HTERT RPE-1 (cell line): ENCODE data around the gene RRAS2.
"Not testable (repeated sequence)": the region's sequence is repeated elsewhere in the genome, so short reads cannot be mapped to it uniquely, and the experiment has no call there.

Experiments
- in situ Hi-C: fragments of 300-500 bp; cut with MboI; formaldehyde crosslinking; loops from 4 replicates; pipeline ENCODE4 v1.14.3; 2020; ENCODE audit warnings: low sequenced_read_pairs

Gene RRAS2

DNA sequence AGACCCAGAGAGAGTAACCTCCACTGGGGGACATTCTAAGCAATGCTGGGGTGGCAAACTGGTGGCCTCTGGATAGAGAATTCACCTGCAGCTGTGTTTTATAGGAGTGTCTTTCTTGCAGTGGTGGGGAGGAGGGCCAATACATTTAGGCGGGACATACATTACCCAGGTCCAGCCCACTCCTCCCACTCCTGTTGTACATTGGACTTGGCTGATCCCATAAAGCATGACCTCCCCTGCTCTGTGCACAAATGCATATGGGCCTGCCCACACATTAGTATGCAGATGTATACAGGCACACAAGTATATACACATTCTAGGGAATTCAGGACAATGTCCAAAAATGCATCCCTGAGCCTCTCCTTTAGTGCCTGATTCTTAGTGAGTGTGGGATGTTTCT lies 99.1 kb downstream of the RRAS2 start:
- in situ Hi-C loops = no loop called here

DNA sequence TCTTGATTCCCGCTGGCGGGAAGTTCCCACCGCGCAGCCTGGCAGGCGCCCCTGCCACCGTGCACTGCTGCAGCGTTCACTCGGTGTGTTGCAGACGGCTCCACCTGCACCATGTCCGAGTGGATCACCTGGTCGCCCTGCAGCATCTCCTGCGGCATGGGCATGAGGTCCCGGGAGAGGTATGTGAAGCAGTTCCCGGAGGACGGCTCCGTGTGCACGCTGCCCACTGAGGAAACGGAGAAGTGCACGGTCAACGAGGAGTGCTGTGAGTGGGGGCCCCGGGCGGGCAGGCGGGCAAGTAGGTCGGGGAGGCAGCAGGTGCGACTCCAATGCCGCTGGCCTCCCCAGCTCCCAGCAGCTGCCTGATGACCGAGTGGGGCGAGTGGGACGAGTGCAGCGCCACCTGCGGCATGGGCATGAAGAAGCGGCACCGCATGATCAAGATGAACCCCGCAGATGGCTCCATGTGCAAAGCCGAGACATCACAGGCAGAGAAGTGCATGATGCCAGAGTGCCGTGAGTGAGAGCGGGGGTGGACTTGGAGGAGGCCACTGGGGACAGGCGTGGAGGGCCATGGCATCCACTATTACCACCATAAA lies 99.7 kb downstream of the RRAS2 start:
- in situ Hi-C loops = no loop called here

DNA sequence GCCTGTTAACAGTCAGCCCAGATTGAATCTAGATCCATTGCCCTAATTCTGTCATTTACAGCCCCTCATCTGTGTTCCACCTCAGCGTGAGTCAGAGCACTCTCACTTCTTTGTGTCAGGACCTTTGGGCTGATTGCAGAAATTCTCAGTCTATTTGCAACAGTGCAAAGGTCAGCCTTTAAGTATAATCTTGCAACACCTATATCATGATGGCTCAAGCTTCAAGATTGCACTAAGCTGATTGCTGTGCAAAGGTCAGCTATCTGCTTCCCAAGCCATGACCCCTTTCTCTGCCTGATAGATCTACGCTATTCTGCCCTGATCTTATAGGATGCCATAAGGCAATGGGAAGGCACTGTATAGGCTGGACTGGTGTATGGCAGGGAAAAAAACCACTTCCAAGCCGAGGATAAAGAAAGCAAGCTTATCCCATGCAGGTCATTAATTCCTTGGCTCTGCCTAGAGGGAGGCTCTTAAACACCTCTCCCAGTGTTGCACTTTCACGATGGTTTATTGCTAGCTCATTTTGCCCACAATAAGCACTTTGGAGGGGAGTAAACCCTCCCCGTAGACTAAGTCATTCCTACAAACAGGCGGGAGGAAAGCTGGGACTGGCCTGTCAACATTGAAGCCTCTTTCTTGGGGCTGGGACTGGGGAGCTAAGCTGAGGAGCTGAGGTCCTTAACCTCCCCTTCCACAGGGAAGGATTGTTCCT lies 100.6 kb downstream of the RRAS2 start:
- in situ Hi-C loops = no loop called here

DNA sequence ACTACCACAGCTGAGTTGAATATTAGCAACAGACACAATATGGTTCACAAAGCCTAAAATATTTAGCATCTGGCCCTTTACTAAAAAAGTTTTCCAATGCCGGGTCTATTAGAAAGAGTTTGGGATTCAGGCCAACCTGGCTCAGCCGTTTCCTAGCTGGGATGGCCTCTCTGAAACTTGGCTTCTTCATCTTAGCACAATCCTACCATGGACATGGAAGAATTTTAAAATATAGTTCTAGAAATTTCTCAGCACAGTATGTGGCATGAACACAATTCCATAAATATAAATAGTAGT lies 103.8 kb downstream of the RRAS2 start:
- in situ Hi-C loops = no loop called here

DNA sequence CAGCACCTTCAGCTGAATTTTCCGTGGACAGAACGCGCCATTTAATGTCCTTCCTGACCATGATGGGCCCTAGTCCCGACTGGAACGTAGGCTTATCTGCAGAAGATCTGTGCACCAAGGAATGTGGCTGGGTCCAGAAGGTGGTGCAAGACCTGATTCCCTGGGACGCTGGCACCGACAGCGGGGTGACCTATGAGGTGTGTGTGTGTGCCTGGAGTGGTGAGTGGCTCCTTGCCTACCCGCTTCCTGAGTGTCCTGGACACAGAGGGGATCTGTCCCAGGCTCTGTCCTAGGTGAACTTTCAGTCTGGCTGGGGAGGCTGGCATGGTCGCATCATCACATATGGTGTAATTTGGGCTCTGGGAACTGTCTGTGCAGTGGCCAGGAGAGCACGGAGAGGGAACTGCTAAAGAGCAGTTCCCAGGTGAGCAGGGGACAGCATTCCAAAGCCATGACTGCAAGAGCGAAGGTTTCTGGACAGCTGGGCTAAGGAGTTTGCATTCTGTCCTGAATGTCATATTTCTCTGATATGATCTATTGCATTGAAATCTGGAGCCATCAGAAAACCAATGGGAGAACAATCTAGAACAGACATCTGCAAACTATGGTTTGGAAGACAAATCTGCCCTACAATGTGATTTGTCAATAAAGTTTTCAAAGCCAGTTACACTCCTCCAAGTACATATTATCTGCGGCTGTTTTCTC lies 104.3 kb downstream of the RRAS2 start:
- in situ Hi-C loops = no loop called here

DNA sequence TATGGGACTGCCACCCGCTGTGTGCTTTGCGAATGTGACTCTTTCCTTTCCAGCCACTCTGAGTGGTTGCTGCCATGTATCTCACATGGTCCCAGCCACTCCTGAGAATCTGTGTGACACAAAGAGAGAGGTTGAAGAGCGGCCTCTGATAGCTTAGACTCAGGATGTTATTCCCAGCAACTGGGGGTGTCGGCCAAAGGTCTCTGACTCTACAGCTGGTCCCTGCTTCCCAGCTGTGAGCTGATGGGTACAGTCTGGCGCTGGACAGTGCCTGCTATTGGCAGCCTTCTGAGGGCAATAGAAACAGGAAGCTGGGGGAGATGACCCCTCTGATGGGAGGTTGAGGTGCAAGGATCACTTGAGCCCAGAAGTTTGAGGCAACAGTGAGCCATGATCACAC lies 105.1 kb downstream of the RRAS2 start:
- in situ Hi-C loops = no loop called here

DNA sequence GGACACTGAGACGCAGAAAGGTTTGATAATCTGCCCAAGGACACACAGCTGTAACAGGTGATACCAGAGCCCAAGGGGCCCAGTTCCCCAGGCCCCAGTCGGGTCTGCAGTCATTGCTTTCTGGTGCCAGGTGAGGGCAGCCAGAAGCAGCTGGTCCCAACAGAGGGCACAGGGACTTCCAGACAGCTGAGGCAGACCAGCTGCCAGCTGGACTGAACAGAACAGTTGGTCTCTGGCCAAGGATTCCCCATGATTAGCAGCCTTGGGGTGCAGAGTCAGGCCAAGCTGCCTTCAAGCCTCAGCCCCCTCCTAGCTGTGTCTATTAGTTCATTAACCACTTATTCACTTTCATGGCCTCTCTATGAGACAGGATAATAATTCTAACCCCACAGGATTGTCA lies 105.6 kb downstream of the RRAS2 start:
- in situ Hi-C loops = no loop called here

DNA sequence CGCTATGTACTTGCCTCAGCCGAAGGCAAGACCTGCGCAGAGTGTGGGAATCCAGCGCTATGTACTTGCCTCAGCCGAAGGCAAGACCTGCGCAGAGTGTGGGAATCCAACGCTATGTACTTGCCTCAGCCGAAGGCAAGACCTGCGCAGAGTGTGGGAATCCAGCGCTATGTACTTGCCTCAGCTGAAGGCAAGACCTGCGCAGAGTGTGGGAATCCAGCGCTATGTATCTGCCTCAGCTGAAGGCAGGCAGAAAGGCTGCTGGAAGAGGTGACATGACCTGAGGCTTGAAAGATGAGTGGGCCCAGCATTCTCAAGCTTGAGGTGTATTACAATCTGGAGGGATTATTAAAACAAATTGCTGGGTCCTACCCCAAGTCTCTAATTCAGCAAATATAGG lies 106.5 kb downstream of the RRAS2 start:
- in situ Hi-C loops = not testable (repeated sequence)

DNA sequence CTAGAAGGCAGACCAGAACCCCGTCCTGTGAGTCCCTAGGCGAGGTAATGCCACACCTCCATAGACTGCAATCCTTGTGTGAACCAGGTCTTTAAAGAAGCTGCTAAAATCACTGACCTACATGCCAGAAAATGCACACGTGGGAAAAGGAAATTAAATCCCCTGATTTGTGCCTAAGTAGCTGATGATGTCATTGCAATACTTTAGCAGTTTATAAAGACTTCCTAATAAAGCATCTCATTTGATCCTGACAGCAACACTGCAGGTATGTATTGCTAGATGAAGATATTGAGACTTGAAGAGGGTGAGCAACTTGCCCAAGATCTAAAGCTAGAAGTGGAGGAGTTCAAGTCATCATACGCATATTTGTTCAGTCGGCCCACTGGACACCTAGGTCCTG lies 107.2 kb downstream of the RRAS2 start:
- in situ Hi-C loops = no loop called here

DNA sequence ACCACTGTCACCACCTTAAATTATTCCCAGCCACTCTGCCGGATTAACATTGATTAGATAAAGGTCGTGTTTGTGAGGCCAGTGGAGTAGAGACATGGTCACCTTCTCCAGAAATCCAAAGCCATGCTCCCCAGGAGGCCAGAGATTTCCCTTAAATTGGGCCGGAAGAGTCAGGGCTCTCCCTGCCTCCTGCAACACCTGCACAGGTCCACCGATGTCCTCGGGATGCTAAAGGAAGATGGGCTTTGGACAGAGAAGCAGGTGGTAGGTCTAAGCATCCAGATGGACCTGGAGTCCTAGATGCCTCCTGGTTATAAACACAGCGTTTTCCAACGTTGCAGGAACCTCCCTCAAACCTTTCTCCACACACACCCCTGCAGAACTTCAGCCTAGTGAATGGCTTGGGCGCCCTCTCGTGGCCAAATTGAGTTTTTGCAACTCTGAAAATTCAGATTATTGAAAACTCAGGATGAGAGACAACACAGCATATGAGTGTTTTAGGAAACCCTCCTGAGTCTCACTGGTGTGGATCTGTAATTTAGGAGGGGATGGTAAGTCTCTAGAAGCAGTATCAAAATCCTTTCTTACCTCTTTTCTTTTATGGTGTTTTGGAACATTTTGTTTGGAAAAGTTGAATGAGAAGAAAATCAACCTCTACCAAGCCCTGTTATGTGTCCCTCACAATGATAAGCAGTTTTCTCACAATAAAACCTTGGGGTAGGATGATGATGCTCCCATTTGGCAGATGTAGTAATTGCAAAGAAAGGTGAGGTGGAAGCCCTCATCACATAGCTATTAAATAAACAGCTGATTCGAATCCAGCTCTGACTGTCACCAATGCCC lies 109.6 kb downstream of the RRAS2 start:
- in situ Hi-C loops = no loop called here

DNA sequence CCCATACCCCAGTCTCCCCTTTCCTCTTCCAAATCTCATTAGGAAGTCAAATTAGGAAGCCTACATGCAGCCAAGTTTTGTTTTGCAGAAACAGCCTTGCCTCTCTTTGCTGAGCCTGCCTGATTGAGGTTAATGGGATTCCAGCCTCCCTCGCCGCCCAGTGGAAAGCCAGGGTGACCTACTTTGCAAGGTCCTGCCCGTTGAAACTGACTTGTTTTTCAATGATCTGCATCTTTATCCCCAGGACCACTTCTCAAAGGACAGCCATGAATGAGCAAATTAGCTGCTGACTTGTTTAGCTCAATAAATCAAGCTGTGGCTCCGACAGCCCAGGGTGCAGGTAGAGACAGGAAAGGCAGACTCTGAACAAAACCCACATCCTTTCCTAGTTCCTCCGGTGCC lies 110.4 kb downstream of the RRAS2 start:
- in situ Hi-C loops = no loop called here

DNA sequence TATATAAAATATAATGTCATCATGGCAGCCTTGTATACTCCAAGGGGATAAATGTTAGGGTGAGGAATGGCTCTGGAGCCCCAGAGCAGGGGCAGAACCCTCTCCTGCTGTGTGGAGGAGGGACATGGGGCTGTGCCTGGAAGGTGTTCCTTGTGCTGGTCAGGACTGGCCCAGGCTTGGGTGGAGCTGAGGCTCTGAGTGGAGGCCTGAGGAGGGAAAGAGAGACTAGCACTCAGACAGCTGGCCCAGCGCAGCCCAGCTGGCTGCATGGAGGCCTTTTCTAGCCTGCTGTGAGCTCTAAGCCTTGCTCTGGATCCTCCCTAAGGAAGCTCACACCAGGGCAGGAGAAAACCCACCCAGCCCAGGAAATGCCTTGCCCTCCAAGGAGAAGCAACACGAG lies 113.5 kb downstream of the RRAS2 start:
- in situ Hi-C loops = no loop called here

DNA sequence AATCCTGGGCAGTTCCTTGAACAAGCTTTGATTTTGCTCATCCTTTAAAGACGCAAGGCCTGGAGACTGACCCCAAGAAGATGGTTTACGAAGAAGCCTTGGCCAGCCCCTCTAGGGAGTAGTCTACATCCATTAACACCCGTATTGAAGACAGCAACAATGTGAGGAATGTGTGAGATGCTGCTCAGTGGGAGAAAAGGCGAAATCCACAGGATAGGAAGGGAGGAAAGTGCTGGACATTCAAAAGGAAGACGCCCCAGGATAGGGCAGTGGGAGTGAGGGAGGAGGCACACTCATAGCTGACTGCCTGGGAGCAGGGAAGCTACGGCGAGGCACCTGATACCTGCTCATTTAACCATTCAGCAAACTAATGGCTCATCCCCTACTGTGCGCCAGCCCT lies 114.1 kb downstream of the RRAS2 start:
- in situ Hi-C loops = no loop called here

DNA sequence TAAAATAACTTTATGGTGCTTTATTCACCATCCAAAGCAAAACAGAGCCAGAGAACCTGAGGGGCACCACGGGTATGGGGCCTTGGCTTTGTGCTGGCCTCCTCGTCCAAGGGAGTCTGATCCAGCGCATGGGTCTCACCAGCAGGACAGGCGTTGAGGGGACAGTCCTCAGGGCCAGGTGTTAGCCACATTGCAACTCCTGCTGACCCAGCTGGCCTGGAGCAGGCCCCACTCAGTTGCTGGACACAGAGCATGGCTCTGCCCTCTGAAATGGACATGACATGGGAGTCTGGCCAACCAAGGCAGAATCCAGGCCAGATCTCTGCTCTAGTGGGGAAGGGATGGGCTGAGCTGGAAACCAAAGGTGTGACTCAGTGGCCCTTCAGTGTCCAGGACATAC lies 116.2 kb downstream of the RRAS2 start:
- in situ Hi-C loops = no loop called here

DNA sequence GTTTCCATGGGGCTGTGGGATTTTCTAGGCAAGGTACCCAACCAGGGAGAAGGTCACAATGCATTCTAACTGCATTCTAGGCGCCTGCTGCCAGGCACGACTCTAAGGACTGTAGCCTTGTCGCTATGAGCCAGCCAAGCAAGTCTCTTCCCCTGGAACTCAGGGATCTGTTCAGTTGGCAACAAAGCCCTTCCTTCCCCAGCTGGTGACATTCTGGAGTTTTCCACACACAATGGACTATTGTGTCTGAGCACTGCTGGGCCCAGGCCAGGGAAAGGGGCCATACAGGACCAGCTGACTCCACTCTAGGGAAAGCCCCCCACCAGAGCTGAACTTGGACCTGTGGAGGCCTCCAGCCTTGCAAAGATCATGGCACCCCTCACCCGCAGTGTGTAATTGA lies 116.8 kb downstream of the RRAS2 start:
- in situ Hi-C loops = no loop called here

DNA sequence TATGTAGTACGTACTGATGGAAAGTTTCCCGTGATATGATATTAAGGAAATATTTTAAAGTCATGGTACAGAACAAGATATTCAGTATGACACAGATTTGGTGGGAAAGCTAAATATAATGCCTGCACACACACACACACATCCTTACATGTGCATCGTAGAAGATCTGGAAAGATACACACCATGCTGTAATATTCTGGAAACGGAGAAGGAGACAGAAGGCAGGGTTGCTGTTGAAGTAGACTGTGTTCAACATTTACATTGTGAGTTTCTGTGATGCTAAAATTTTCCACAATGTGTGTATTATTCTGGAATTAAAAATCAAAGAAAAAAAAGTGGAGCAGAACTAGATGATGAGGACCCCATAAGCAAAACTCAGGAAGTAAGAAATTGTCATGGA lies 118.0 kb downstream of the RRAS2 start:
- in situ Hi-C loops = no loop called here

DNA sequence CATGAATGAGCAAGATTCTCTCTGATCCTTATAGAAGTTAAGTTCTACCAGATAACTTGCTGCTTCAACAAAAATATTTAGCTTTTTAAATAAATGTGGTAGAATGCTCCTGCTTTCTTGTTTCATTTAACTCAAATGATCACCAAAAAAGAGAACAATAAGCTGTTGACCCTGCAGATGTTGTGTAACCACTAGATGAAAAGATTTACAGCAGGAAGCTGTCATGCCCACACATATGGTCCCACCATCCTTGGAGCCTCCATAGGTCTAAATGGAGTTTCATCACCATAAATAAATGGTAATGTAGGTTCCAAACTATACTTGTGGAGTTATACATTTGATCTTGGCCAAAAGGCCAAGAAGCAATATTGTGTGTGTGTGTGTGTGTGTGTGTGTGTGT lies 118.8 kb downstream of the RRAS2 start:
- in situ Hi-C loops = no loop called here

DNA sequence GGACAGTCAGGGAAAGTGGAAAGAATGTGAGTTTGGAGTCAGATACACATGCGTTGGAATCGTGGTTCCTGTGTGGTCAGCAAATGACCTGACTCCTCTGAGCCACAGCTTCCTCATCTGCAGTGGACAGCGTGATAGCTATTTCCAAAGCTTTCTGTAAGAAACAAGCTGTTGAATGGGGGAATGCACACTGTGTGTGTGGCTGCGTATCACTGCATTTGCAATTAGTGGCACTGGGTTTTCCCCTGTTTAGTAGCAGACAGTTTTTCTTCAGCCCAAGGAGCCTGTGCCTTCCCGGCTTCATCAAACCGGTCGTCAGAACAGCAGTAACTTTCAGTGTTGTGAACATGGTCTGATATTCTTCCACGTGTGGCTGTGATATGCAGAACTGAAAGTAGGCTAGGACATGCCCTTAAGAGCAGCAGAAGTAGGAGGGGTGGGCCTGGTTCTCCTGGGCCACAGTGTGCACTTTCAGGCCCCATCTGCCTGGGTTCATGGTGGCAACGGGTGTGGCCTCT lies 121.5 kb downstream of the RRAS2 start:
- in situ Hi-C loops = no loop called here

DNA sequence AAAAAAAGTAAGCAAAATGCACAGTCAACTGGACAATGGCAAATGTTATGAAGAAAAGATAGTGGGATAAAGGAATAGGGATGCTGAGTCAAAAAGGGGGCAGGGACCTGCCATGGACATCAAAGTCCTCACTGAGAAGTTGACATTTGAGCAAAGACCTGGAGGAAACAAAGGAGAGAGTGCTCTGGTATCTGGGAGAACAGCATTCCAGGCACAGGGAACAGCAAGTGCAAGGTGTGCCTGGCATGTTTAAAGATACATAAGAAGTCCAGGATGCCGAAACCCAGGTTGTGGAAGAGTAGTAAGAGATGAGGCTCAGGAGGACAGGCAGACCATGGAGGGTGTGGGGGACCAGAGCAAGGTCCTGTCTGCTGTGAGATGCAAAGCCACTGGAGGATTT lies 123.3 kb downstream of the RRAS2 start:
- in situ Hi-C loops = no loop called here

DNA sequence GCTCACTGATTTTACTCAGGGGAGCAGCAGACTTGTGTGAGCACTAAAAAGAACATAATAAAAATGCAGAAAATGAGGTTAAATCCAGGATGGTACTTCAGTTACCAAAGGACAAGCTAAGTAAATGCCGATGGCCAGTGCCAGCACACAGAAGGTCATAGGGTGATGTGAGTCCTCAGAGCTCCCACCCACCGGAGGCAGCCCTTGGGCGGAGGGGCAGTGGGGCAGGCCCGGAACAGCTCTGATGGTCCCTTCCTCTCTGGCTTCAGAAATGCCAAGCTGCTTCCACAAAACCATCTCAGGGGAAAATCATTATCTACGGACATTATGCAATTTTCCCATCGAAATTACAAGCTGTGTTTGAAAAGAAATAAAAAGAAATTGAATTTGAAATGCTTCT lies 124.5 kb downstream of the RRAS2 start:
- in situ Hi-C loops = no loop called here

DNA sequence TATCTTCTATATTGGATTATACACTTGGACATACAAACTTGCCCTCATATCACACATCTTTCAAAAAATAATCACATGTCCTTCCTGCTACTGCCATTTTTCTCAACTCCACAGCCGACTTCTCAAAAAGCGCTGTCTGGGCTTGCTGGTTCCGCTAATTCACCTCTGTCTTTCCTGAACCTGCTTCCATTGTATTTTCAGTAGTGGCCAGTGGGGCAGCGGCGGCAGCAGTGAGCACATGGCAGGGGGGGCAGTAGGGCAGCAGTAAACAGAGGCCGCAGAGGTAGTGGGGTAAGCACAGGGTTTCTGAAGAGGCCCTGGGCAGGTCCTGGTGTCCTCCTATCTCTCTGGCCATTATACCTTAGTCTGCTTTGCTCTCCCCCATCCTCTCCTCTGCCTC lies 126.3 kb downstream of the RRAS2 start:
- in situ Hi-C loops = no loop called here

DNA sequence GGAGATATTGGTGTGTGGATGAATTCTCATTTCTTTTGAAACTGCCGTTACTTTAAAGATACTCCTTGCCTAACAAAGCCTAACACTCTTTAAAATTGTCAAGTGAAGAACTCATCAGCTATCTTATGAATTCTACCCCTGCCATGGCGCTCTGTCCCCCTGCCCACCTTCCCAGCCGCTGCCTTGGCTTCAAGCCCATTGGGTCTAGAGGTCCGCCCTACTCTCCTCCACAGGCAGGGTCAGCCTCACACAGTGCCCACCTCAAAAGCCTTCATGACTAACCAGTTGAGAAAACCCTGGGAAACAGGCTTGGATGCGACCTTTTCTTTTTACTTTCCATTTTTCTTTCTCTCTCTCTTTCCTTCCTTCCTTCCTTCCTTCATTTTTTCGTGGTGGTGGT lies 128.6 kb downstream of the RRAS2 start:
- in situ Hi-C loops = no loop called here
